ENCODE results near the gene PLCL1. TPM values are rescaled to one million over a fixed set of nuclear protein-coding genes. Genes with fewer than 3 reads are reported as not detected.

The PLCL1 gene
- total RNA-seq, 1 experiment from 2014 or later: 0.07 TPM

DNA sequence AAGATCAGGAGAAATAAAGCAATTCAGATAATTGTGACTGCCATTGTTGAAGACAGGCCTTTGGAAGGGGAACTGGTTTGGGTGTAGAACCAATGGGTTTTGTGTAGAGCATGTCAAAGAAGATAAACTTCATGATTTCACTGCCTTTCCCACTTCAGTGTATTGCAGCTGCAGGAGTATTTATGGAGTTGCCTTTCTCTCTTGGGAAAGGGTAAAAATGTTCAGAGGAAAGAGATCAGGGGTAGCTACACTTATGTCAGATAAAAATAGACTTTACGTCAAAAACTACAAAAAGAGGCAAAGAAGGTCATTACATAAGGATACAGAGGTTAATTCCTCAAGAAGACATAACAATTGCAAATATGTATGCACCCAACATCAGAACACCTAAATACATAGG, 249.4 kb downstream of the PLCL1 start:
- H2AFZ ChIP-seq (ENCODE audit: low read depth, low read length, poor library complexity, severe bottlenecking): no peak overlapping the region
- no peaks in the 10 kb centered on the region for H3K4me1 ChIP-seq (ENCODE audit: control insufficient read depth in 1 of 2, insufficient read depth in 2 of 2, low read length in 2 of 2)
- no peaks in the 10 kb centered on the region for H4K20me1 ChIP-seq (ENCODE audit: insufficient read depth)
- RAD21 ChIA-PET (ENCODE audit: low non-redundant PET in 1 of 2, low total read pairs in 2 of 2, uncharacterized antibody in 2 of 2, unreplicated experiment in 2 of 2): no interaction called here
- no peaks in the 10 kb centered on the region for H3K36me3 ChIP-seq (ENCODE audit: control insufficient read depth in 1 of 2, insufficient read depth in 2 of 2, low read length in 2 of 2)
- POLR2A ChIA-PET: no interaction called here
- H3K79me2 ChIP-seq (ENCODE audit: insufficient read depth, low read length): no peaks in the 10 kb centered on the region
- no peak for TF ChIP-seq FOSL1 (IDR thresholded peaks at IDR 0.05; ENCODE audit: low read depth)
- no peak for TF ChIP-seq EGR1 (IDR thresholded peaks at IDR 0.05; ENCODE audit: low read depth)
- TF ChIP-seq ZNF274 (IDR thresholded peaks at IDR 0.05; ENCODE audit: low read depth, low read length): no peak
- TF ChIP-seq SRF (IDR thresholded peaks at IDR 0.05; ENCODE audit: low read depth): no peak
- TF ChIP-seq CEBPB (IDR thresholded peaks at IDR 0.05; ENCODE audit: low read depth): no peak
- TF ChIP-seq ELF1 (IDR thresholded peaks at IDR 0.05; ENCODE audit: borderline replicate concordance, low read depth): no peak
- TF ChIP-seq, protein P1, sequence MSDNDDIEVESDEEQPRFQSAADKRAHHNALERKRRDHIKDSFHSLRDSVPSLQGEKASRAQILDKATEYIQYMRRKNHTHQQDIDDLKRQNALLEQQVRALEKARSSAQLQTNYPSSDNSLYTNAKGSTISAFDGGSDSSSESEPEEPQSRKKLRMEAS (IDR thresholded peaks at IDR 0.05): no peak
- no peak for TF ChIP-seq JUND (IDR thresholded peaks at IDR 0.05)
- TF ChIP-seq, protein P2, sequence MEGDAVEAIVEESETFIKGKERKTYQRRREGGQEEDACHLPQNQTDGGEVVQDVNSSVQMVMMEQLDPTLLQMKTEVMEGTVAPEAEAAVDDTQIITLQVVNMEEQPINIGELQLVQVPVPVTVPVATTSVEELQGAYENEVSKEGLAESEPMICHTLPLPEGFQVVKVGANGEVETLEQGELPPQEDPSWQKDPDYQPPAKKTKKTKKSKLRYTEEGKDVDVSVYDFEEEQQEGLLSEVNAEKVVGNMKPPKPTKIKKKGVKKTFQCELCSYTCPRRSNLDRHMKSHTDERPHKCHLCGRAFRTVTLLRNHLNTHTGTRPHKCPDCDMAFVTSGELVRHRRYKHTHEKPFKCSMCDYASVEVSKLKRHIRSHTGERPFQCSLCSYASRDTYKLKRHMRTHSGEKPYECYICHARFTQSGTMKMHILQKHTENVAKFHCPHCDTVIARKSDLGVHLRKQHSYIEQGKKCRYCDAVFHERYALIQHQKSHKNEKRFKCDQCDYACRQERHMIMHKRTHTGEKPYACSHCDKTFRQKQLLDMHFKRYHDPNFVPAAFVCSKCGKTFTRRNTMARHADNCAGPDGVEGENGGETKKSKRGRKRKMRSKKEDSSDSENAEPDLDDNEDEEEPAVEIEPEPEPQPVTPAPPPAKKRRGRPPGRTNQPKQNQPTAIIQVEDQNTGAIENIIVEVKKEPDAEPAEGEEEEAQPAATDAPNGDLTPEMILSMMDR (IDR thresholded peaks at IDR 0.05 in 2 of 3, conservative IDR thresholded peaks at IDR 0.05 in 1 of 3; ENCODE audit: borderline replicate concordance in 1 of 3, insufficient read depth in 1 of 3, low read depth in 2 of 3, low read length in 2 of 3): no peak
- no peak for TF ChIP-seq CBX3 (IDR thresholded peaks at IDR 0.05; ENCODE audit: low read depth)
- TF ChIP-seq SIN3A (IDR thresholded peaks at IDR 0.05; ENCODE audit: low read depth): no peak
- H3K4me2 ChIP-seq (ENCODE audit: low read length): no peak overlapping the region
- no TSS peak for BruUV-seq (replicated peaks)
- H3K9ac ChIP-seq (ENCODE audit: low read length): no peak overlapping the region
- no peak for ATAC-seq
- H3K27ac ChIP-seq (ENCODE audit: low read depth, low read length): no peak overlapping the region
- no peak for DNase-seq (ENCODE audit: low read depth, low spot score)
- no peaks in the 10 kb centered on the region for H3K9me3 ChIP-seq (ENCODE audit: control insufficient read depth in 1 of 2, insufficient read depth in 1 of 2, low read depth in 1 of 2, low read length in 2 of 2)
- H3K4me3 ChIP-seq (replicated peaks in 1 of 2; ENCODE audit: low read depth in 1 of 2, low read length in 2 of 2): no peak overlapping the region
- H3K9me2 ChIP-seq (ENCODE audit: insufficient read depth): no peaks in the 10 kb centered on the region
- CTCF ChIA-PET: no interaction called here
- H3K27me3 ChIP-seq (ENCODE audit: insufficient read depth, low read length): peaks cover 10% of the 10 kb centered on the region; the same call in 1 of the 2 replicates
- intact Hi-C loops (cut with micrococcal nuclease): loop anchor here (1.0 kb wide), 1 partner anchor 250 kb away; no protein-coding TSS in a partner anchor

Measured in HCT116 (cell line).